BLaER1 treated with 17β-estradiol and CSF1 and Interleukin-3, amounts not matched to agents 10 nM and 100 nM (cell line): ENCODE data around the gene RUNX1.

Experiments used
- H3K27ac ChIP-seq, 11 experiments: shearing (Covaris generic); formaldehyde crosslinking; 2 replicates each; pipeline ENCODE4 v1.8.1; 2022
- H3K27me3 ChIP-seq, 11 experiments: shearing (Covaris generic); formaldehyde crosslinking; 2 replicates each; pipeline ENCODE4 v1.8.1; 2022
- H3K36me3 ChIP-seq, 11 experiments: shearing (Covaris generic); formaldehyde crosslinking; 2 replicates each; pipeline ENCODE4 v1.8.1; 2022
- H3K4me1 ChIP-seq, 10 experiments: shearing (Covaris generic); formaldehyde crosslinking; 2 replicates each; pipeline ENCODE4 v1.8.1; 2022
- H3K4me2 ChIP-seq, 11 experiments: shearing (Covaris generic); formaldehyde crosslinking; 2 replicates each; pipeline ENCODE4 v1.8.1; 2022
- H3K4me3 ChIP-seq, 10 experiments: shearing (Covaris generic); formaldehyde crosslinking; 2 replicates each; pipeline ENCODE4 v1.8.1; 2022
- H3K9ac ChIP-seq, 11 experiments: shearing (Covaris generic); formaldehyde crosslinking; 2 replicates each; pipeline ENCODE4 v1.8.1; 2022
- H3K9me3 ChIP-seq, 11 experiments: shearing (Covaris generic); formaldehyde crosslinking; replicated peaks in 1 of 11; 2 replicates each; pipeline ENCODE4 v1.8.1; 2022
- H4K20me1 ChIP-seq, 11 experiments: shearing (Covaris generic); formaldehyde crosslinking; 2 replicates each; pipeline ENCODE4 v1.8.1; 2022
- Cebpa-rat ChIP-seq, 11 experiments: shearing (Covaris generic); IDR thresholded peaks; 2 replicates each; pipeline ENCODE4 v1.8.1; 2022

RUNX1 gene

DNA sequence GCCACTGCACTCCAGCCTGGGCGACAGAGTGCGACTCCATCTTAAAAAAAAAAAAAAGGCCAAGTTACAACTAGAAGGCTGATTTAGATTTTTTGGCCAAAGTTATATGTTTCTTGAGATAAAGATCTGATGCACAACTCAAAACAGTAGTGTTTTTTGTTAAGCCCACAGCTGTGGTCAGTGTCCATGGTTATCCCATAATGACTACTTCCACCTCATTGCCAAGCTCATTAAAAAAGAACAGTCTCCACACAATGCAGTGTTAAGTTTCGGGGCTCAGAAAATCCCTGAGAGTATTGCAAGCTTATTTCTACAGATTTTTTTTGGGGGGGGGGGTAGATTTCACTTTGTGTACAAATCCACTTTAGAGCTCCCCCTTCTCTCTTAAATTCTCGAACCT is 120.5 kb downstream of the RUNX1 start:
- no peak for TF ChIP-seq Cebpa-rat (IDR thresholded peaks at IDR 0.05)
- H4K20me1 ChIP-seq, result peaks cover 0 to 40% (median 4%) of the 10 kb centered on the region in 11 experiments; a peak in 8 of 22 replicates
- peaks cover 0 to 89% (median 41%) of the 10 kb centered on the region in 11 experiments; a peak in 14 of 22 replicates for H3K36me3 ChIP-seq
- peak overlapping the region in 8 of 11 experiments; percentile 53 to 91 (median 64); a peak in 10 of 22 replicates for H3K4me2 ChIP-seq
- peaks cover 42 to 73% (median 59%) of the 10 kb centered on the region in 10 experiments for H3K4me1 ChIP-seq
- peaks cover 0 to 5% (median 0%) of the 10 kb centered on the region in 11 experiments; a peak in 1 of 22 replicates for H3K9me3 ChIP-seq
- no peaks in the 10 kb centered on the region for H3K27me3 ChIP-seq
- no peak overlapping the region for H3K4me3 ChIP-seq
- H3K9ac ChIP-seq, result no peak overlapping the region
- H3K27ac ChIP-seq, result no peak overlapping the region

DNA sequence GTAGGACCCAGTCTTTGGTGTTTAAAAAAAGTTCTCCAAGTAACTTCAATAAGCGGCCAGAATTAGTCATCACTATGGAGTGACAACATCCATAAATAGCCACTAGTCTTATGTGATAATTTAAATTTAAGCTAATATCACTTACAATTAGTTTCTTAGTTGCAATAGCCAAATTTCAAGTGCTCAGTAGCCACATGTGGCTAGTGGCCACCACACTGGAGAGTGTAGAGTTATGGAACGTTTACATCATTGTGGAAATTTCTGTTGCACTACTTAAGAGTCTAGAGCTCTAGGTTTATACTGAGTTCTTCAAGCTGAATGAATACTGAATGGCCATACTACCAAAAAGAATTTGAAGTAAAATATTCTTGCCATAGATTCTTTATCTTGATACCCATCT is 121.1 kb downstream of the RUNX1 start:
- no peak overlapping the region for H3K9ac ChIP-seq
- peaks cover 0 to 42% (median 3%) of the 10 kb centered on the region in 11 experiments; a peak in 8 of 22 replicates for H4K20me1 ChIP-seq
- H3K4me2 ChIP-seq, result peak overlapping the region; percentile 53 to 91 (median 66); a peak in 20 of 22 replicates
- no peak for TF ChIP-seq Cebpa-rat (IDR thresholded peaks at IDR 0.05)
- H3K4me3 ChIP-seq, result no peak overlapping the region
- peak overlapping the region in 2 of 11 experiments; percentile 67 to 71; a peak in 3 of 22 replicates for H3K27ac ChIP-seq
- H3K9me3 ChIP-seq, result peaks cover 0 to 5% (median 0%) of the 10 kb centered on the region in 11 experiments; a peak in 1 of 22 replicates
- peaks cover 0 to 87% (median 40%) of the 10 kb centered on the region in 11 experiments; a peak in 14 of 22 replicates for H3K36me3 ChIP-seq
- H3K27me3 ChIP-seq, result no peaks in the 10 kb centered on the region
- peaks cover 37 to 73% (median 60%) of the 10 kb centered on the region in 10 experiments for H3K4me1 ChIP-seq

DNA sequence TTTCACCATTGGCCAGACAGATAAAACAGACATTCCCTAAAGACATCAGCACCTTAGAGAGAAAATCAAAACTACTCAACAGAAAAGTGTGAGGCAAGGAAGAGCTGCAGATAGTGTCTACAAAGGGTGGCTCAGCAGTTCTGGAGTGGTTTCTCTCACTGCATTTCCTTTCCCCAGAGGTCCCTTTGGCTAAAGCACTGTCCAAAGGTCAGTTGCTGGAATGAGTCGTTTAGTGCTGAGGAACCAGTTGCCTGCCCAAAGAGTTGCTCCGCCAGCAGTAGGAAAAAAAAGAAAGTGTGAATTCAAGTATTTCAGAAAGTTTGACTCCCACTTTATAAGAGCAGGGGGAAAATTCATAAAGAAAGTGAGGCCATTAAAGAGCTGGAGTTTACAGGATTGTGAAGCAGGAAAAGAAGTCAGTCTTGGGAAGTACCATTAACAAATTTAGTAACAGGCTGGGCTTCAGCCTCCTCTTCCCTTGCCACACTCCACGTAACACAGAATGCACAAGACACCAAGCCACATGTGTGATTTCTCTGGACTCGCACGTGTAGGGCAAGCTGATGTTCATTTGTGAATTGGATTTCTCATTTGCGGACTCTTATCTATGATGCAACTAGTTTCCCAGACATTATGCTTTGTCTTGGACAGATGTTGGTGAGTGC is 122.2 kb downstream of the RUNX1 start:
- no peak for TF ChIP-seq Cebpa-rat (IDR thresholded peaks at IDR 0.05)
- peaks cover 0 to 5% (median 0%) of the 10 kb centered on the region in 11 experiments; a peak in 1 of 22 replicates for H3K9me3 ChIP-seq
- H3K4me2 ChIP-seq, result peak overlapping the region; percentile 53 to 91 (median 66)
- no peak overlapping the region for H3K4me3 ChIP-seq
- H3K27me3 ChIP-seq, result no peaks in the 10 kb centered on the region
- peaks cover 0 to 86% (median 40%) of the 10 kb centered on the region in 11 experiments; a peak in 14 of 22 replicates for H3K36me3 ChIP-seq
- H4K20me1 ChIP-seq, result peaks cover 0 to 52% (median 0%) of the 10 kb centered on the region in 11 experiments; a peak in 8 of 22 replicates
- peaks cover 37 to 79% (median 70%) of the 10 kb centered on the region in 10 experiments for H3K4me1 ChIP-seq
- peak overlapping the region in 9 of 11 experiments; percentile 23 to 71 (median 55); a peak in 16 of 22 replicates for H3K27ac ChIP-seq
- peak overlapping the region in 5 of 11 experiments; percentile 2 to 40 (median 26); a peak in 6 of 22 replicates for H3K9ac ChIP-seq

DNA sequence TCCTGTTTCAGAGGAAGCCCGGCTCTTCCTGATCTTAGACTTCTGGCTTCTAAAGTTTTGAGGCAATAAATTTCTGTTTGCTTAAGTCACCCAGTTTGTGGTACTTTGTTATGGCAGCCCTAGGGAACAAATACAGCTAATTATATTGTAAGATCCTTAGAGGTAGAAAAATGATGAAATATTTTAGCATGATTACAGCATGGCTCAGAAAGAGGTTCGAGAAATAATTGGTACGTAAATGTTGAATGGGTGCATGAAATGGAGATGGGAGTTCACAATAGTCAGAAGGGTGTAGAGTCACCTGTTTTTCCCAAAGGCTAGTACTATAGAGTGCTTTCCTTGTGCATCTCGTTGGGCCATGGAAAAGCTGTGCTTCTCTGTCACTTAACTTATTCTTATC is 123.5 kb downstream of the RUNX1 start:
- Histone ChIP-seq H3K4me2 (peak overlapping the region; percentile 8 to 91 (median 64); a peak in 20 of 22 replicates), H3K27me3 (no peaks in the 10 kb centered on the region), H3K36me3 (peaks cover 0 to 88% (median 45%) of the 10 kb centered on the region in 11 experiments; a peak in 14 of 22 replicates), H3K9ac (0 out of 22 replicates have a peak overlapping the region, but pooled peaks of 1 of the 11 experiments have one; percentile 9), H3K27ac (peak overlapping the region in 9 of 11 experiments; percentile 15 to 71 (median 45); a peak in 10 of 22 replicates), H3K9me3 (peaks cover 0 to 5% (median 0%) of the 10 kb centered on the region in 11 experiments; a peak in 1 of 22 replicates), H3K4me3 (no peak overlapping the region), H3K4me1 (peaks cover 37 to 92% (median 83%) of the 10 kb centered on the region in 10 experiments), H4K20me1 (peaks cover 0 to 64% (median 0%) of the 10 kb centered on the region in 11 experiments; a peak in 8 of 22 replicates)
- no peak for TF ChIP-seq Cebpa-rat (IDR thresholded peaks at IDR 0.05)

DNA sequence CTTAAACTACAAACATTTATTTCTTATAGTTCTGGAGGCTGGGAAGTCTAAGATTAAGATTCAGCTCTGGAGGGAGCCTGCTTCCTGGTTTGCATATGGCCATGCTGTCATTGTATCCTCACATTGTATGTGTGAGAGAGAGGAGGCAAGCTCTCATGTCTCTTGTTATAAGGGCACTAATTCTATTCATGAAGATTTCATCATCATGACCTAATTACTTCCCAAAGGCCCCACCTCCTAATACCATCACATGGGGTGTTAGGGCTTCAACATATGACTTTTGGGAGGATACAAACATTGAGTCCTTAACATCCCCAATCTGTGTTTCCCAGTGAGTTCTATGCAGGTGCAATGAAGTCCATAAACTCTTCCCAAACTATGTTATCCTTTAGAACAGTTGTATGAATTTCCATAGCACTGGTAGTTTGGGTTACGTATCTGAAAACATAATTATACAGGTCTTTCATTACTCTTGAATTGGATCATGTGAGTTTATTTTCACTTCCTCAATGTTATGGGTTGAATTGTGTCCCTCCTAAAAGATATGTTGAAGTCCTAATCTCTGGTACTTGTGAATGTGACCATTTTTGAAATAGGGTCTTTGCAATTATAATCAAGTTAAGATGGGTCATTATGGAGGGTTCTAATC is 124.2 kb downstream of the RUNX1 start:
- peaks cover 0 to 5% (median 0%) of the 10 kb centered on the region in 11 experiments; a peak in 1 of 22 replicates for H3K9me3 ChIP-seq
- TF ChIP-seq Cebpa-rat (IDR thresholded peaks at IDR 0.05), result no peak
- H3K4me1 ChIP-seq, result peaks cover 43 to 99% (median 90%) of the 10 kb centered on the region in 10 experiments
- peaks cover 0 to 84% (median 45%) of the 10 kb centered on the region in 11 experiments; a peak in 14 of 22 replicates for H3K36me3 ChIP-seq
- peaks cover 0 to 69% (median 4%) of the 10 kb centered on the region in 11 experiments; a peak in 8 of 22 replicates for H4K20me1 ChIP-seq
- H3K27ac ChIP-seq, result peak overlapping the region in 9 of 11 experiments; percentile 19 to 71 (median 50); a peak in 12 of 22 replicates
- no peak overlapping the region for H3K9ac ChIP-seq
- no peak overlapping the region for H3K4me3 ChIP-seq
- peak overlapping the region; percentile 20 to 91 (median 64); a peak in 21 of 22 replicates for H3K4me2 ChIP-seq
- H3K27me3 ChIP-seq, result no peaks in the 10 kb centered on the region

DNA sequence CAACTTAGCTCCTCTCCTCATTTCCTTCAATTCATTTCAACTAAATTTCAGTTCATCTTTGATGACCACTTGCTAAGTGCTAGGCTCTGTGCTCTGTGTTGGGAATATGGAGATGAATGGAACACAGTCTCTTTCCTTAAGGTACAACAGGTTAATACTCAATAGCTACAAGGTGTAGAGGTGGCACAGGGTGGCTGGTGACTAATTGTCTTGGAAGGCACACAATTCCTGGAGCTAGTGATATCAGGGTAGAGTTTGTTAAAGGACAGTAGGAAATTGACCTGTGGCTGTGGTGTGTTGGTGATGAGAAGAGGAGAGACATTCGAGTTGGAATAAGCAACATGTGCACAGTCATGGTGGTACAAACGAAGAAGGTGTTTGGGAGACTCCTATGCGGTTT is 124.9 kb downstream of the RUNX1 start:
- no peaks in the 10 kb centered on the region for H3K27me3 ChIP-seq
- peak overlapping the region in 7 of 11 experiments; percentile 1 to 71 (median 50); a peak in 10 of 22 replicates for H3K27ac ChIP-seq
- H3K9ac ChIP-seq, result no peak overlapping the region; a peak in 1 of 22 replicates
- TF ChIP-seq Cebpa-rat (IDR thresholded peaks at IDR 0.05), result no peak
- no peak overlapping the region for H3K4me3 ChIP-seq
- peaks cover 0 to 79% (median 40%) of the 10 kb centered on the region in 11 experiments; a peak in 14 of 22 replicates for H3K36me3 ChIP-seq
- peaks cover 50 to 100% (median 96%) of the 10 kb centered on the region in 10 experiments for H3K4me1 ChIP-seq
- peak overlapping the region in 9 of 11 experiments; percentile 46 to 91 (median 73); a peak in 17 of 22 replicates for H3K4me2 ChIP-seq
- peaks cover 0 to 5% (median 0%) of the 10 kb centered on the region in 11 experiments; a peak in 1 of 22 replicates for H3K9me3 ChIP-seq
- H4K20me1 ChIP-seq, result peaks cover 0 to 75% (median 4%) of the 10 kb centered on the region in 11 experiments; a peak in 8 of 22 replicates

DNA sequence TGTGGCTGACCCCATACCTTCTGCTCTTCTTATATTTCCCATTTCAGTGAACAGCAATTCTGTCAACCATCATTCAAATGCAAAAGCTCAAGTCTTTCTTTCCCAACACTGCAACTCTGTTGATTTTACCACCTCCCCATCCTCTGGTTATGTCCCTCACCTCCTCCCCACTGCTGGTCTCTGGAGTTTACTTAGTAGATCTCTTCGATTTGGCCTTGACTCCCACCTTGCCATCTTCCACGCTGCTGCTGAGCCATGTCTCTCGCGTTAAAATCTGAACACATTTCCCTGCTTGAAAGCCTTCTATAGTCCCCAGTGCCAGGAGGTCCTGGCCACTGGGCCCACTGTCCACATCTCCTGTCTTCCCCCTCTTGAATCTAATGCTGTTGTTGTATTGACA is 125.5 kb downstream of the RUNX1 start:
- no peak overlapping the region for H3K4me3 ChIP-seq
- peaks cover 50 to 100% (median 97%) of the 10 kb centered on the region in 10 experiments for H3K4me1 ChIP-seq
- peaks cover 0 to 5% (median 0%) of the 10 kb centered on the region in 11 experiments; a peak in 1 of 22 replicates for H3K9me3 ChIP-seq
- H3K36me3 ChIP-seq, result peaks cover 0 to 79% (median 34%) of the 10 kb centered on the region in 11 experiments; a peak in 14 of 22 replicates
- no peak for TF ChIP-seq Cebpa-rat (IDR thresholded peaks at IDR 0.05)
- H3K27me3 ChIP-seq, result no peaks in the 10 kb centered on the region
- H4K20me1 ChIP-seq, result peaks cover 0 to 75% (median 4%) of the 10 kb centered on the region in 11 experiments; a peak in 8 of 22 replicates
- peak overlapping the region in 8 of 11 experiments; percentile 1 to 71 (median 38); a peak in 12 of 22 replicates for H3K27ac ChIP-seq
- peak overlapping the region in 2 of 11 experiments; percentile 11 to 33; a peak in 3 of 22 replicates for H3K9ac ChIP-seq
- peak overlapping the region in 10 of 11 experiments; percentile 10 to 91 (median 68); a peak in 17 of 22 replicates for H3K4me2 ChIP-seq

DNA sequence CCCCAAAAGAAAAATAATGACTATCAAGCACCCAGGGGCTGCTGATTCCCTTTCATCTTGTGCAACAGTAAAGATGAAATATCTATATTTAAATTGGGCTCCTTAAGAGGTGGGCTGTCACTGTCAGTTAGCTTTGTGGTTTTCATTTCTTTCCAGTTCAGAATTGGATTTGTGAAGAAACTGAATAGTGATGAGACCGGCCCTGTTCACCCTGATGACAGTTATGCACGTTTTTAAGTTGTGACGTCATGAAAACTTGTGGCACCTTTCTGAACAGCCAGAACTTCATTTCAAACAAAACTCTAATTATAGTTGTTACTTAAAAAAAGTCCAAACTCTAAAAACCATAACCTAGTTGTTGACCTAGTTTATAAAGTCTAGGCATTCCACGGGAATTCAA is 125.9 kb downstream of the RUNX1 start:
- TF ChIP-seq Cebpa-rat (IDR thresholded peaks at IDR 0.05), result 0 out of 22 replicates have a peak, but pooled peaks of 1 of the 11 experiments have one; percentile 18
- Histone ChIP-seq H3K36me3 (peaks cover 0 to 79% (median 30%) of the 10 kb centered on the region in 11 experiments; a peak in 14 of 22 replicates), H4K20me1 (peaks cover 0 to 74% (median 4%) of the 10 kb centered on the region in 11 experiments; a peak in 8 of 22 replicates), H3K4me2 (peak overlapping the region; percentile 1 to 91 (median 64); a peak in 18 of 22 replicates), H3K27me3 (no peaks in the 10 kb centered on the region), H3K27ac (peak overlapping the region in 6 of 11 experiments; percentile 1 to 71 (median 54); a peak in 8 of 22 replicates), H3K4me3 (0 out of 20 replicates have a peak overlapping the region, but pooled peaks of 1 of the 10 experiments have one; percentile 2), H3K9me3 (peaks cover 0 to 5% (median 0%) of the 10 kb centered on the region in 11 experiments; a peak in 1 of 22 replicates), H3K9ac (peak overlapping the region in 2 of 11 experiments; percentile 11 to 33; a peak in 2 of 22 replicates), H3K4me1 (peaks cover 50 to 100% (median 95%) of the 10 kb centered on the region in 10 experiments)
